ENCODE measurements around the gene YY1AP1.
"Not testable (repeated sequence)": the region's sequence is repeated elsewhere in the genome, so short reads cannot be mapped to it uniquely, and the experiment has no call there.

DNA sequence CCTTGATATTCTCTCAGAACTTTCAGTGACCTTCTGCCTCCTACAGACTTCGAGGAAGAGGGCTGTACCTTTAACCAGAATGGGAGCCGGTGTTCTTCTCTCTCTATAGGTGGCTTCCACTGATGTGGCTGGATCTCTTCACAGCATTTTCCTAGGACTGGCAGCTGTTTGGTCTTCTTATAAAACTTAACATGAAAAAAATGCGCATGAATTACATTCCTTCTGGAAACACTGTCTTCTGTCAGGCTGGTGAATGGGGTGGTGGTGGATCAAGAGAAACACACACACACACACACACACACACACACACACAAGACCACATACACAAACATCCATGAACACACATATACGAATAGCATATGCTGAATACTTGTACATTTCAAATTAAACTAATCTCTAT lies 27.3 kb downstream of the YY1AP1 start:
- TF ChIP-seq TAF1, POLR2AphosphoS5, SPI1, POU2F2 (IDR thresholded peaks at IDR 0.05; ENCODE audit: low read depth, low read length): not testable (repeated sequence)

All from GM12891 (cell line).